HepG2 (cell line): ENCODE results near the gene C1R. TPM values are rescaled to one million over a fixed set of nuclear protein-coding genes. Genes with fewer than 3 reads are reported as not detected.
A peak's percentile ranks its signal among the peaks of the same experiment; 100 is the strongest.

Experiments
- ATF6 ChIP-seq: sonication (generic); formaldehyde crosslinking; conservative IDR thresholded peaks from 2 replicates; pipeline ENCODE4 v1.4.0; 2020; ENCODE audit warnings: missing genetic modification reagents
- DPF2 ChIP-seq: sonication (generic); formaldehyde crosslinking; IDR thresholded peaks from 2 replicates; pipeline ENCODE4 v1.4.0; 2020; ENCODE audit warnings: mild to moderate bottlenecking, low read depth, missing genetic modification reagents, borderline replicate concordance
- HES4 ChIP-seq: sonication (generic); formaldehyde crosslinking; IDR thresholded peaks from 2 replicates; pipeline ENCODE4 v1.9.0; 2021; ENCODE audit warnings: mild to moderate bottlenecking, missing genetic modification reagents, borderline replicate concordance
- MAF1 ChIP-seq: sonication (generic); formaldehyde crosslinking; IDR thresholded peaks from 2 replicates; pipeline ENCODE4 v1.5.0; 2020; ENCODE audit warnings: missing genetic modification reagents, borderline replicate concordance
- MAFK ChIP-seq, 2 experiments: IDR thresholded peaks in 1 of 2; conservative IDR thresholded peaks in 1 of 2; 2 replicates each; pipeline ENCODE4 v1.6.1; 2011; ENCODE audit warnings: improper control_type of control experiment in 2 of 2, low read length in 2 of 2
- NCOR1 ChIP-seq: fragments of 200-600 bp; sonication (generic); IDR thresholded peaks from 2 replicates; pipeline ENCODE4 v1.7.0; 2017; ENCODE audit warnings: antibody characterized with exemption, low read length, borderline replicate concordance
- POLR2A ChIP-seq, 2 experiments: IDR thresholded peaks; 2 replicates each; pipeline ENCODE4 v1.6.1; 2011; ENCODE audit warnings: low read depth in 2 of 2, low read length in 2 of 2, mild to moderate bottlenecking in 1 of 2, moderate library complexity in 1 of 2; ENCODE audit not compliant: insufficient read depth in 1 of 2
- RAD21 ChIP-seq: fragments of 450-650 bp; formaldehyde crosslinking; IDR thresholded peaks from 2 replicates; pipeline ENCODE4 v1.5.0; 2020; ENCODE audit warnings: mild to moderate bottlenecking
- TRAFD1 ChIP-seq: sonication (generic); formaldehyde crosslinking; IDR thresholded peaks from 2 replicates; pipeline ENCODE4 v1.5.1; 2020; ENCODE audit warnings: missing genetic modification reagents, mild to moderate bottlenecking, borderline replicate concordance
- WIZ ChIP-seq: sonication (generic); formaldehyde crosslinking; IDR thresholded peaks from 2 replicates; pipeline ENCODE4 v1.5.1; 2020; ENCODE audit warnings: mild to moderate bottlenecking, missing genetic modification reagents
- ZHX2 ChIP-seq, 2 experiments: sonication (generic) in 1 of 2; formaldehyde crosslinking in 1 of 2; IDR thresholded peaks; 2 replicates each; pipeline versions ENCODE4 v1.6.1 to v1.9.0; 2014 to 2022; ENCODE audit warnings: antibody characterized with exemption in 1 of 2, borderline replicate concordance in 1 of 2, inconsistent platforms in 1 of 2, low read depth in 1 of 2, missing genetic modification reagents in 1 of 2
- ZNF205 ChIP-seq: IDR thresholded peaks from 2 replicates; pipeline ENCODE4 v1.6.1; 2018; ENCODE audit warnings: missing biosample characterization, missing genetic modification reagents
- ZNF3 ChIP-seq: IDR thresholded peaks from 2 replicates; pipeline ENCODE4 v1.7.0; 2017; ENCODE audit warnings: inconsistent platforms
- ZNF530 ChIP-seq: sonication (generic); formaldehyde crosslinking; IDR thresholded peaks from 2 replicates; pipeline ENCODE4 v1.5.0; 2020; ENCODE audit warnings: low read depth, mild to moderate bottlenecking, missing genetic modification reagents
- ZNF709 ChIP-seq: sonication (generic); formaldehyde crosslinking; IDR thresholded peaks from 2 replicates; pipeline ENCODE4 v1.5.0; 2020; ENCODE audit warnings: mild to moderate bottlenecking, missing genetic modification reagents
- polyA plus RNA-seq, 8 experiments: library from polyadenylated mRNA; depleted of rRNA in 3 of 8; stranded (reverse) in 7 of 8; unstranded in 1 of 8; fragments of >200 nt; fragmentation: Illumina TruSeq in 4 of 8; extraction: Trizol in 4 of 8; gene quantifications; 2 replicates each; pipeline versions ENCODE4 v1.2.1 to v1.2.3, GENCODE V29; 2011 to 2016; ENCODE audit warnings: low read depth in 4 of 8, missing spikeins in 1 of 8, mixed read lengths in 1 of 8; ENCODE audit not compliant: insufficient read depth in 1 of 8
- total RNA-seq, 5 experiments: library from RNA; depleted of rRNA; stranded (reverse); fragments of >200 nt; fragmentation: Illumina TruSeq; extraction: Trizol; gene quantifications; 2 replicates each; pipeline ENCODE4 v1.2.3, GENCODE V29; 2016; ENCODE audit warnings: low read depth in 1 of 5
- TF ChIP-seq, protein P1 (sequence below): sonication (generic); formaldehyde crosslinking; conservative IDR thresholded peaks from 2 replicates; pipeline ENCODE4 v1.4.0; 2020; ENCODE audit warnings: missing genetic modification reagents
- TF ChIP-seq, protein P2 (sequence below): sonication (generic); formaldehyde crosslinking; IDR thresholded peaks from 2 replicates; pipeline ENCODE4 v1.8.1; 2023; ENCODE audit warnings: mild to moderate bottlenecking, inconsistent platforms, moderate library complexity, missing genetic modification reagents, borderline replicate concordance

C1R gene
- total and polyA plus RNA-seq, 2 of the 13 experiments (the other 11 are each of a cell fraction or from before 2014, with no cell fraction given), result 3.5 to 6.5 TPM

DNA sequence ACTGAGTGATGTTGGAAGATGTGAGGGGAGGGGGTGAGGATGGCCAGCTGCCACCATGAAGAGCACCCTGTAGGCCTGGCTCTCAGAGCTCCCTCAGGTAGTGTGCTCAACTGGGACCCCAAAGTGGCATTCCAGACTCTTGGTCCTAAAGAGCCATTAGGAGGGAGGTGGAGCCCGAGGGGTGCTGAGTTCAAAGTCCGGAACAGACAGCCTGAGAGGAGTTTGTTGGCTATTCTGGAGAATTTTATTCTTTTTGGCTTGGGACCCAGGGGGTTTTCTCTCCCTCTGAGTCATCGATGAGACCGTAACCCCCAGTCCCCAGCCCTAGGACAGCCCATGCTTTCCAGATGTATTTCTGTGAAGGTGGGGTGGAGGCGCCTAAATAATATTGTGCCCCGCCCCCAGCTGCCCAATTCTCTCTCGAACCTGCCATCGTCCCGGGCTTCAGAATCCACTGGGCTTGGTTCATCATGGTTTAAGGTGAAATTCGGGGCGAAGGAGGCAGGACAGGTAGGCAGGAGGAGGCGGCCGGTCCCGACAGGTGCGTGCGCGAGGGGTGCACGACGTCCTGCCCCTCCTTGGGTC lies 37.1 kb upstream of the C1R start (continued):
- TF ChIP-seq, protein P1, sequence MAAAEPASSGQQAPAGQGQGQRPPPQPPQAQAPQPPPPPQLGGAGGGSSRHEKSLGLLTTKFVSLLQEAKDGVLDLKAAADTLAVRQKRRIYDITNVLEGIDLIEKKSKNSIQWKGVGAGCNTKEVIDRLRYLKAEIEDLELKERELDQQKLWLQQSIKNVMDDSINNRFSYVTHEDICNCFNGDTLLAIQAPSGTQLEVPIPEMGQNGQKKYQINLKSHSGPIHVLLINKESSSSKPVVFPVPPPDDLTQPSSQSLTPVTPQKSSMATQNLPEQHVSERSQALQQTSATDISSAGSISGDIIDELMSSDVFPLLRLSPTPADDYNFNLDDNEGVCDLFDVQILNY (CRISPR knock-in tag), result no peak
- TF ChIP-seq DPF2, result no peak
- no peak for TF ChIP-seq ZNF205 (CRISPR knock-in tag)
- 0 out of 2 replicates have a peak, but pooled peaks have one; percentile 23 for TF ChIP-seq HES4
- TF ChIP-seq MAF1, result no peak
- no peak for TF ChIP-seq TRAFD1 (CRISPR knock-in tag)
- no peak; the same call in 1 of the 2 replicates for TF ChIP-seq RAD21 (CRISPR knock-in tag)
- TF ChIP-seq ATF6 (CRISPR knock-in tag), result no peak
- TF ChIP-seq ZHX2 (IDR thresholded peaks at IDR 0.05; ENCODE audit: low read depth), result no peak
- no peak for TF ChIP-seq ZHX2 (CRISPR knock-in tag; IDR thresholded peaks at IDR 0.05; ENCODE audit: borderline replicate concordance)
- TF ChIP-seq MAFK (conservative IDR thresholded peaks at IDR 0.05 in 1 of 2, IDR thresholded peaks at IDR 0.05 in 1 of 2; ENCODE audit: low read length in 2 of 2), result no peak
- TF ChIP-seq ZNF709 (CRISPR knock-in tag), result 0 out of 2 replicates have a peak, but pooled peaks have one; percentile 22
- TF ChIP-seq NCOR1, result peak; percentile 38; the same call in 1 of the 2 replicates
- TF ChIP-seq, protein P2, sequence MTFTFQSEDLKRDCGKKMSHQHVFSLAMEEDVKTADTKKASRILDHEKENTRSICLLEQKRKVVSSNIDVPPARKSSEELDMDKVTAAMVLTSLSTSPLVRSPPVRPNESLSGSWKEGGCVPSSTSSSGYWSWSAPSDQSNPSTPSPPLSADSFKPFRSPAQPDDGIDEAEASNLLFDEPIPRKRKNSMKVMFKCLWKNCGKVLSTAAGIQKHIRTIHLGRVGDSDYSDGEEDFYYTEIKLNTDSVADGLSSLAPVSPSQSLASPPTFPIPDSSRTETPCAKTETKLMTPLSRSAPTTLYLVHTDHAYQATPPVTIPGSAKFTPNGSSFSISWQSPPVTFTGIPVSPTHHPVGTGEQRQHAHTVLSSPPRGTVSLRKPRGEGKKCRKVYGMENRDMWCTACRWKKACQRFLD (CRISPR knock-in tag), result no peak
- no peak for TF ChIP-seq WIZ (CRISPR knock-in tag)
- no peak for TF ChIP-seq ZNF3 (CRISPR knock-in tag)
- TF ChIP-seq POLR2A (IDR thresholded peaks at IDR 0.05; ENCODE audit: insufficient read depth in 1 of 2, low read depth in 2 of 2, low read length in 2 of 2), result peak in 1 of 2 experiments; percentile 52; a peak in 1 of 4 replicates
- no peak for TF ChIP-seq ZNF530
